GM18505 (cell line): ENCODE measurements around the gene LMX1B.

Source experiments
- ATAC-seq: cut with Tn5 transposase; IDR thresholded peaks from one replicate; pipeline ENCODE4 v1.9.1; 2021; ENCODE audit not compliant: unreplicated experiment
- POLR2A ChIP-seq: IDR thresholded peaks from 4 replicates; pipeline ENCODE4 v1.6.1; 2011; ENCODE audit warnings: borderline replicate concordance; ENCODE audit not compliant: insufficient read depth, insufficient read length; ENCODE audit errors: extremely low read depth

Gene LMX1B

GRCh38 chr9:126618190-126618584 lies 4.5 kb downstream of the LMX1B start:
- TF ChIP-seq POLR2A = no peak

GRCh38 chr9:126618585-126619360 lies 5.0 kb downstream of the LMX1B start:
- no peak for ATAC-seq
- no peak for TF ChIP-seq POLR2A

More at GRCh38 chr9:126618190-126618584, 4.5 kb downstream of the LMX1B start:
- no peak for ATAC-seq

GRCh38 chr9:126619361-126620135 lies 5.8 kb downstream of the LMX1B start:
- no peak for ATAC-seq
- no peak for TF ChIP-seq POLR2A

GRCh38 chr9:126620478-126620877 lies 6.8 kb downstream of the LMX1B start:
- no peak for TF ChIP-seq POLR2A
- ATAC-seq = no peak

GRCh38 chr9:126621061-126621918 lies 7.6 kb downstream of the LMX1B start:
- no peak for ATAC-seq
- TF ChIP-seq POLR2A = no peak

- no peak for ATAC-seq
- TF ChIP-seq POLR2A = no peak
These were observed 8.4 kb downstream of the LMX1B start for GRCh38 chr9:126621919-126622735.

- no peak for ATAC-seq
- no peak for TF ChIP-seq POLR2A
These were observed 9.6 kb downstream of the LMX1B start for GRCh38 chr9:126623314-126623666.

GRCh38 chr9:126623667-126624478 lies 10.1 kb downstream of the LMX1B start:
- no peak for ATAC-seq
- no peak for TF ChIP-seq POLR2A

- no peak for TF ChIP-seq POLR2A
- no peak for ATAC-seq
These were observed 10.7 kb downstream of the LMX1B start for GRCh38 chr9:126624479-126624826.

- ATAC-seq = no peak
- TF ChIP-seq POLR2A = no peak
These were observed 11.2 kb downstream of the LMX1B start for GRCh38 chr9:126624912-126625311.

- ATAC-seq = no peak
- TF ChIP-seq POLR2A = no peak
These were observed 11.8 kb downstream of the LMX1B start for GRCh38 chr9:126625329-126626126.
